ENCODE results near the gene LRRC31. TPM values are rescaled to one million over a fixed set of nuclear protein-coding genes. Genes with fewer than 3 reads are reported as not detected.

The LRRC31 gene
- total RNA-seq, 4 donors from 2014 or later, result 0.35 TPM; not detected in 3

DNA sequence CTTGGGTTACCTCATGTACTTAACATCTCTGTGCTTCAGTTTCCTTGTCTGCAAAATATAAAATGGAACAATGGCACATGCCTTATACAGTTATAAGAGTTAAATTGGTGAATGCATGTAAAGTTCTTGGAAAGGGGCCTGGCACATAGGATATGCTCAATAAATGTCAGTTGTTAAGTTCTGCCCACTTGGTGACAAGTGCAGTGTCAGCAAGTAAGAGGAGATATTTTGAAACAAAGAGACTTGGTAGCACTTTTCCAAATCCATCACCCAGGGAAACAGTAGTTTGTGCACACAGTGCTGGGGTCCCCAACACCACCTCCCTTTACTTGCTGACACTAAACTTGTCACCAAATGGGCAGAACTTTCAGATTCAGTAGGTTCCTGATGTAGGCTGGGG lies 19.1 kb downstream of the LRRC31 start:
- intact Hi-C loops (cut with DNase I; ENCODE audit: low total_unique reads), result no loop called here
- no peaks in the 10 kb centered on the region for H3K4me1 ChIP-seq
- DNase-seq, result no peak
- no peaks in the 10 kb centered on the region for H3K27me3 ChIP-seq
- no peaks in the 10 kb centered on the region for H3K9me3 ChIP-seq
- H3K27ac ChIP-seq, result no peak overlapping the region
- TF ChIP-seq, protein P1, sequence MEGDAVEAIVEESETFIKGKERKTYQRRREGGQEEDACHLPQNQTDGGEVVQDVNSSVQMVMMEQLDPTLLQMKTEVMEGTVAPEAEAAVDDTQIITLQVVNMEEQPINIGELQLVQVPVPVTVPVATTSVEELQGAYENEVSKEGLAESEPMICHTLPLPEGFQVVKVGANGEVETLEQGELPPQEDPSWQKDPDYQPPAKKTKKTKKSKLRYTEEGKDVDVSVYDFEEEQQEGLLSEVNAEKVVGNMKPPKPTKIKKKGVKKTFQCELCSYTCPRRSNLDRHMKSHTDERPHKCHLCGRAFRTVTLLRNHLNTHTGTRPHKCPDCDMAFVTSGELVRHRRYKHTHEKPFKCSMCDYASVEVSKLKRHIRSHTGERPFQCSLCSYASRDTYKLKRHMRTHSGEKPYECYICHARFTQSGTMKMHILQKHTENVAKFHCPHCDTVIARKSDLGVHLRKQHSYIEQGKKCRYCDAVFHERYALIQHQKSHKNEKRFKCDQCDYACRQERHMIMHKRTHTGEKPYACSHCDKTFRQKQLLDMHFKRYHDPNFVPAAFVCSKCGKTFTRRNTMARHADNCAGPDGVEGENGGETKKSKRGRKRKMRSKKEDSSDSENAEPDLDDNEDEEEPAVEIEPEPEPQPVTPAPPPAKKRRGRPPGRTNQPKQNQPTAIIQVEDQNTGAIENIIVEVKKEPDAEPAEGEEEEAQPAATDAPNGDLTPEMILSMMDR (IDR thresholded peaks at IDR 0.05), result no peak
- TF ChIP-seq POLR2A (IDR thresholded peaks at IDR 0.05), result no peak
- H3K36me3 ChIP-seq, result no peaks in the 10 kb centered on the region
- H3K4me3 ChIP-seq, result no peak overlapping the region

DNA sequence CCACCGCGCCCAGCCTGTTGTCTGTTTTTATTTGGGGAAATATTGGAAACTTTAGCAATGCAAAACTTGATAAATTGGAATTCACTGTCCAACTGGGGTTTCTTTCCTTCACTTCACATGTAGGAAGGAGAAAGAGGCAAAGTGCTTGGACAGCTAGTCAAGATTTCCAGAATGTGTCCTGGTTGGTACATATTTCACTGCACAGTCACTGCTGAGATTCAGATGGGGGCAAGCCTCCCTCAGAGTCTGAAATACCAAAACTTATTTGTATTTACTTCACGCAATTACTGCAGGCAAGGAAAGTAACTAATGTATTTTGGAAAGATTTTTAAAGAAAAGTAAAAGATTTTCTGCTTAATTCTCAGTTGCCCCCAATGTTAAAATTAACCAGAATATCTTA lies 21.0 kb downstream of the LRRC31 start:
- intact Hi-C loops (cut with DNase I; ENCODE audit: low total_unique reads), result no loop called here
- no peak overlapping the region for H3K27ac ChIP-seq
- H3K4me1 ChIP-seq, result no peaks in the 10 kb centered on the region
- no peak for DNase-seq
- TF ChIP-seq POLR2A (IDR thresholded peaks at IDR 0.05), result no peak
- TF ChIP-seq, protein P1 (IDR thresholded peaks at IDR 0.05), result no peak
- H3K27me3 ChIP-seq, result no peaks in the 10 kb centered on the region
- H3K36me3 ChIP-seq, result no peaks in the 10 kb centered on the region
- no peak overlapping the region for H3K4me3 ChIP-seq
- no peaks in the 10 kb centered on the region for H3K9me3 ChIP-seq

DNA sequence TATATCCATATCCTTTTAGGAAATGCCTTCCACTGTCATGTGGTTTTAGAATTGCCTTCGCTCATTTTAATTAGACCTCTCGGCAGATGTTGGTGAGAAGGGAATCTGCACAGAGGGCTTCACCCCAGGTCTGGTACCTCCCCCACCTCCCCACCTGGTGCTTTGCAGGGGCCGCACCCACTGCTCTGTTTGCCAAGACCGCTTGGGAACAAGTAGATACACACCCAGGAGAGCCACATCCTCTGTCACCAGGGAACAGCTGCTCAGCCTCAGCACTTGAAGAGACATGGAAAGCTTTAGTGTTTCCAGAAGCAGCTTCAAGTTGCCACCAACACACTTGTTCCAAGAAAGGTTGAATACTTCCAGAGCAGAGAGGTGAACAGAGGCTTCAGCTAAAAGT lies 21.8 kb downstream of the LRRC31 start:
- no peaks in the 10 kb centered on the region for H3K36me3 ChIP-seq
- H3K4me3 ChIP-seq, result no peak overlapping the region
- no peaks in the 10 kb centered on the region for H3K4me1 ChIP-seq
- TF ChIP-seq, protein P1 (IDR thresholded peaks at IDR 0.05), result no peak
- no peak for TF ChIP-seq POLR2A (IDR thresholded peaks at IDR 0.05)
- H3K27ac ChIP-seq, result no peak overlapping the region
- DNase-seq, result no peak
- intact Hi-C loops (cut with DNase I; ENCODE audit: low total_unique reads), result no loop called here
- H3K27me3 ChIP-seq, result no peaks in the 10 kb centered on the region
- no peaks in the 10 kb centered on the region for H3K9me3 ChIP-seq

DNA sequence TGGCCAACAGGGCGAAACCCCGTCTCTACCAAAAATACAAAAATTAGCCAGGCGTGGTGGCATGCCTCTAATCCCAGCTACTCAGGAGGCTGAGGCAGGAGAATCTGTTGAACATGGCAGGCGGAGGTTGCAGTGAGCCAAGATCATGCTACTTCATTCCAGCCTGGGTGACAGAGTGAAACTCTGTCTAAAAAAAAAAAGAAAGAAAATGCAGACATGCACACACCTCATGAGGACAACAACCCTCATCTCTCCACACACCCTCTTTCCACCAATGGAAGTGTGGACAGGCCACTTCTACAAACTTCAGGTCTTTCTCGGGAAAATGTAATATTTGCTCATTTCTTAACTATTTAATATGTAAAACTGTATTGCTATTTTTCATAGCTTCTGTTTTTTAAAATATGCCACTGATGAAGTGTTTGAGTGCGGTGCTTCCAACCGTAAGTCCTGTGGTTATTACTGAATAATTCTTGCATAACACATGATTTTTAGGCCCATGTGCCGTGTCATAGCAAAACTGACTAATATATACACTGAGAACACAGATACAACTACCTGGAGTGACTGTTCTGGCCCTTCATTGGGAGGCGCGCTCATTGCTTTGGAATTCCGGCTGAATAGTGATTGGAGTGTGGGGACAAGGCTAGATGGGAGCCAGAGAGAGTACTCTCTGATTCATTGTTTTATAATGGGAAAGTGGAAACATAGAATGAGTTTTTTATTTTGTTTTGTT lies 23.1 kb downstream of the LRRC31 start:
- Histone ChIP-seq H3K27ac (no peak overlapping the region), H3K4me1 (no peaks in the 10 kb centered on the region), H3K4me3 (no peak overlapping the region), H3K27me3 (no peaks in the 10 kb centered on the region), H3K9me3 (no peaks in the 10 kb centered on the region), H3K36me3 (no peaks in the 10 kb centered on the region)
- intact Hi-C loops (cut with DNase I; ENCODE audit: low total_unique reads), result no loop called here
- TF ChIP-seq, protein P1 (IDR thresholded peaks at IDR 0.05), result no peak
- no peak for TF ChIP-seq POLR2A (IDR thresholded peaks at IDR 0.05)
- DNase-seq, result no peak

DNA sequence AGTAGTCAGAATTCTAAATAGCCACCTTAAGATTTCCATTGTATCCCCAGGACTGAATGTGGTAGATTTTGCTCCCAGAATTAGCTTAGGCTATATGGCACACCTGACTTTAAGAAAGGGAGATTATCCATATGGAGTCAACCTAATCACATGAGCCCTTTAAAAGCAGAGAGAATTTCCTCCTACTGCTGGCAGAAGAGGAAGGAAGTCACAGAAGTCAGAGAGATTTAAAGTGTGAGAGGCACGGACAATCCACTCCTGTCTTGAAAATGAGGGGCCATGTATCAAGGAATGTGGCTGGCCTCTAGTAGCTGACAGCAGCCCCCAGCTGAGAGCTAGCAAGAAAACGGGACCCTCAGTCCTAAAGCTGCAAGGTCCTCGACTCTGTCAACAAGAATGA lies 26.8 kb downstream of the LRRC31 start:
- Histone ChIP-seq H3K4me1 (no peaks in the 10 kb centered on the region), H3K36me3 (no peaks in the 10 kb centered on the region), H3K27me3 (no peaks in the 10 kb centered on the region), H3K27ac (no peak overlapping the region), H3K4me3 (no peak overlapping the region), H3K9me3 (no peaks in the 10 kb centered on the region)
- DNase-seq, result no peak
- TF ChIP-seq POLR2A (IDR thresholded peaks at IDR 0.05), result no peak
- TF ChIP-seq, protein P1 (IDR thresholded peaks at IDR 0.05), result no peak
- intact Hi-C loops (cut with DNase I; ENCODE audit: low total_unique reads), result no loop called here
